Measurements from ENCODE around the gene GPC5. TPM values are rescaled to one million over a fixed set of nuclear protein-coding genes. Genes with fewer than 3 reads are reported as not detected.

GPC5 gene
- total and polyA plus RNA-seq, 9 of the 15 experiments (the other 6 are each of a cell fraction or from before 2014, with no cell fraction given): 0.18 to 0.27 TPM; not detected in 7

DNA sequence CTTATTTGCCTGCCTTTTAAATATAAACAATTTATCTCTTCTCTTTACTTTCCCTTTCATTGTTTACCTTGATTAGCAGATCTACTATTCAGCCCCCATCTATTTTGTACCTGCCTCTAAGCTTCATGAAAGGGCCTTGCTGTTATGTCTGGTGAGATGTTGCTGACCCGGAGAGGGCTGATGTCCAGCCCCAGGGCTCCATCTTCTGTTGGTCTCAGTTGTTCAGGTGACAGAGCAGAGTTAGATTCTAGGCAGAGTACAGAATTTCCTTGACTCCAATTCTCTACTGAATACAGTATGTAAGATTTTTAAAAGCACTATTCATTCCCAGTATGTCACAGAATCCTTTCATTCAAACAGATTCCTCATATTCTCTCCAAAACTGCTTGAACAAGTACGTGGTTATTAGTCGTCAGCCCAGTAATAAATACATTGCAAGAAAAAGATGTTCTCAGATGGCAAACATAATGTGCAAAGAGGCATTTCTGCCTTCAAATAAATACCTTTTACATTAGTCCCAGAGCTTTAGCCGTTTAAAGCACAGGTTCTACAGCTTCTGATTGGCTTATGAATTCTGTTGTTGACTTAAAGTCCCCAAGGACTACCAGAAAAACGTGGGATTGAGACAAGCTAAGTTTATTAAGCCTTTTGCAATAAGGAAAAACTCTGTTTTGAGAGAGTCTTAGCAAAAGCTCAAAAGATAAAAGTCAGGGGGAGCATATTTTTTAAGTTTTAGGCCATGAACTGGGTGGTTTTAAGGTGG is 159.1 kb downstream of the GPC5 start:
- ChIA-PET CTCF (ENCODE audit: low intra/inter-chr PET ratio) (no interaction called here), POLR2A (interaction anchor here (0.6 to 2.1 kb wide), 2 partner anchors 11 to 41 kb away, joined by 3 to 8 read pairs; no protein-coding TSS in a partner anchor)
- no peak for FAIRE-seq
- H3K9me1 ChIP-seq (ENCODE audit: control insufficient read depth, insufficient read depth, low read length): no peaks in the 10 kb centered on the region
- H3K4me3 ChIP-seq: no peak overlapping the region
- H3K27me3 ChIP-seq (ENCODE audit: control insufficient read depth in 2 of 2, insufficient read depth in 2 of 2, low read length in 2 of 2): no peaks in the 10 kb centered on the region
- in situ Hi-C loops (cut with MboI) (no loop called here), intact Hi-C loops (cut with micrococcal nuclease) (loop anchor here (1.0 to 2.0 kb wide), 4 partner anchors 64 to 183 kb away; no protein-coding TSS in a partner anchor)
- H4K20me1 ChIP-seq (replicated peaks; ENCODE audit: control insufficient read depth, insufficient read depth, low read length): no peaks in the 10 kb centered on the region
- peak; percentile 83 for ATAC-seq
- H3K4me2 ChIP-seq (ENCODE audit: insufficient read depth, low read length): no peak overlapping the region
- 4% methylated on average over 5 of the region's 5 CpGs for WGBS (ENCODE audit: insufficient coverage, low coverage, missing lambda C conversion rate)
- BruUV-seq (replicated peaks): no TSS peak
- no peak overlapping the region for H2AFZ ChIP-seq (ENCODE audit: low read depth, low read length)
- H3K27ac ChIP-seq (ENCODE audit: extremely low read depth, low read depth, low read length): no peak overlapping the region
- no peaks in the 10 kb centered on the region; the same call in 1 of the 2 replicates for H3K9me3 ChIP-seq (replicated peaks; ENCODE audit: control insufficient read depth, insufficient read depth, low read depth, low read length)
- DNase-seq (ENCODE audit: extremely low read depth in 1 of 4, low spot score in 3 of 4): peak in 1 of 4 experiments; percentile 48
- no peaks in the 10 kb centered on the region for H3K36me3 ChIP-seq (ENCODE audit: control insufficient read depth, insufficient read depth, low read length)
- H3K9ac ChIP-seq (ENCODE audit: insufficient read depth in 1 of 2, low read depth in 2 of 2, low read length in 2 of 2): no peak overlapping the region
- no peaks in the 10 kb centered on the region for H3K79me2 ChIP-seq (ENCODE audit: control insufficient read depth, insufficient read depth, low read length)
- no peaks in the 10 kb centered on the region for H3K4me1 ChIP-seq (replicated peaks in 1 of 2; ENCODE audit: control insufficient read depth in 2 of 2, insufficient read depth in 2 of 2, low read length in 2 of 2)
- 0 out of 4 replicates have a peak, but pooled peaks of 1 of the 2 experiments have one; percentile 21 for TF ChIP-seq UBTF (IDR thresholded peaks at IDR 0.05; ENCODE audit: borderline replicate concordance in 1 of 2, low read depth in 2 of 2, low read length in 2 of 2)
- TF ChIP-seq ZNF583 (CRISPR knock-in tag; IDR thresholded peaks at IDR 0.05): no peak
- peak; percentile 47; the same call in 1 of the 2 replicates for TF ChIP-seq ARID2 (IDR thresholded peaks at IDR 0.05)
- TF ChIP-seq LCOR (CRISPR knock-in tag; IDR thresholded peaks at IDR 0.05): no peak
- TF ChIP-seq ZNF717 (CRISPR knock-in tag; IDR thresholded peaks at IDR 0.05): no peak
- TF ChIP-seq, protein P1, sequence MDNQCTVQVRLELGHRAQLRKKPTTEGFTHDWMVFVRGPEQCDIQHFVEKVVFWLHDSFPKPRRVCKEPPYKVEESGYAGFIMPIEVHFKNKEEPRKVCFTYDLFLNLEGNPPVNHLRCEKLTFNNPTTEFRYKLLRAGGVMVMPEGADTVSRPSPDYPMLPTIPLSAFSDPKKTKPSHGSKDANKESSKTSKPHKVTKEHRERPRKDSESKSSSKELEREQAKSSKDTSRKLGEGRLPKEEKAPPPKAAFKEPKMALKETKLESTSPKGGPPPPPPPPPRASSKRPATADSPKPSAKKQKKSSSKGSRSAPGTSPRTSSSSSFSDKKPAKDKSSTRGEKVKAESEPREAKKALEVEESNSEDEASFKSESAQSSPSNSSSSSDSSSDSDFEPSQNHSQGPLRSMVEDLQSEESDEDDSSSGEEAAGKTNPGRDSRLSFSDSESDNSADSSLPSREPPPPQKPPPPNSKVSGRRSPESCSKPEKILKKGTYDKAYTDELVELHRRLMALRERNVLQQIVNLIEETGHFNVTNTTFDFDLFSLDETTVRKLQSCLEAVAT (IDR thresholded peaks at IDR 0.05): no peak
- 0 out of 2 replicates have a peak, but pooled peaks have one; percentile 14 for TF ChIP-seq SMC3 (conservative IDR thresholded peaks at IDR 0.05; ENCODE audit: insufficient read depth, low read depth, low read length)
- TF ChIP-seq HOXB6 (CRISPR knock-in tag; IDR thresholded peaks at IDR 0.05; ENCODE audit: borderline replicate concordance): no peak
- no peak for TF ChIP-seq CBFA2T3 (IDR thresholded peaks at IDR 0.05)
